Left renal pelvis (tissue), 4 donors: ENCODE results near the gene SYT5. TPM values are rescaled to one million over a fixed set of nuclear protein-coding genes. Genes with fewer than 3 reads are reported as not detected.

Source experiments
- DNase-seq, 4 donors: peaks; one replicate each; pipeline ENCODE4 v3.0.0-alpha.2; 2013; ENCODE audit warnings: low read depth in 4 of 4, low spot score in 3 of 4
- polyA plus RNA-seq, 4 donors: library from polyadenylated mRNA; unstranded; fragments of 120-200 nt; gene quantifications; one replicate each; pipeline ENCODE4 v1.2.1, GENCODE V29; 2013; ENCODE audit not compliant: insufficient read length in 4 of 4

SYT5 gene
- polyA plus RNA-seq, 4 donors = 0.09 to 0.52 (median 0.29) TPM

GRCh38 chr19:55149078-55150003 lies 30.7 kb downstream of the SYT5 start, which contains the start of gene TNNT1:
TSS of gene TNNT1 (minus strand) at chr19:55149206. CDS start at chr19:55147157, 2,049 bp downstream.
- DNase-seq = no peak

- no peak for DNase-seq
Observed at GRCh38 chr19:55147545-55148251, 32.4 kb downstream of the SYT5 start.

GRCh38 chr19:55146705-55147273 lies 33.3 kb downstream of the SYT5 start:
- no peak for DNase-seq

- DNase-seq = no peak
Observed at GRCh38 chr19:55146078-55146704, 33.9 kb downstream of the SYT5 start.

- no peak for DNase-seq
Observed at GRCh38 chr19:55145232-55145631, 34.9 kb downstream of the SYT5 start.

- no peak for DNase-seq
Observed at GRCh38 chr19:55141696-55142095, 38.4 kb downstream of the SYT5 start.

GRCh38 chr19:55137915-55138314 lies 42.2 kb downstream of the SYT5 start:
- DNase-seq = no peak

GRCh38 chr19:55136399-55137102 lies 43.5 kb downstream of the SYT5 start:
- DNase-seq = no peak

- no peak for DNase-seq
Observed at GRCh38 chr19:55134736-55135135, 45.4 kb downstream of the SYT5 start.

GRCh38 chr19:55133639-55134444 lies 46.2 kb downstream of the SYT5 start:
- DNase-seq = no peak

GRCh38 chr19:55132453-55133129 lies 47.5 kb downstream of the SYT5 start:
- DNase-seq = no peak

- DNase-seq = no peak
Observed at GRCh38 chr19:55131421-55131820, 48.7 kb downstream of the SYT5 start.

Other genes starting within 250 kb of the SYT5 start
- gene NLRP7, start 232.8 kb downstream of the SYT5 start, polyA plus RNA-seq = not detected
- gene NLRP2, start 213.9 kb downstream of the SYT5 start, polyA plus RNA-seq = 10 to 100 TPM in 3 of 4 donors, 1 to 10 TPM in 1; 5.0 to 26.4 (median 14.7) TPM
- gene GP6, start 142.0 kb downstream of the SYT5 start, polyA plus RNA-seq = under 1 TPM; 0.39 to 0.72 (median 0.51) TPM
- gene RDH13, start 117.1 kb downstream of the SYT5 start, polyA plus RNA-seq = 10 to 100 TPM in 3 of 4 donors, 1 to 10 TPM in 1; 9.2 to 25.8 (median 18.7) TPM
- gene EPS8L1, start 104.4 kb downstream of the SYT5 start, polyA plus RNA-seq = 10 to 100 TPM in 3 of 4 donors, 1 to 10 TPM in 1; 1.5 to 92.9 (median 53.5) TPM
- gene PPP1R12C, start 62.7 kb downstream of the SYT5 start, polyA plus RNA-seq = 100 to 1,000 TPM in 1 of 4 donors, 10 to 100 TPM in 3; 56.8 to 120 (median 69.6) TPM
- 1 to 10 TPM; 4.2 to 9.9 (median 5.7) TPM for gene TNNT1, start 31.1 kb downstream of the SYT5 start, polyA plus RNA-seq
- gene TNNI3, start 22.6 kb downstream of the SYT5 start, polyA plus RNA-seq = 1 to 10 TPM in 3 of 4 donors, under 1 TPM in 1; 0.57 to 5.4 (median 4.5) TPM
- 10 to 100 TPM in 1 of 4 donors, 1 to 10 TPM in 3; 2.0 to 10.4 (median 7.7) TPM for gene DNAAF3, start 13.7 kb downstream of the SYT5 start, polyA plus RNA-seq
- 1 to 10 TPM in 1 of 4 donors, under 1 TPM in 3; 0.11 to 2.8 (median 0.26) TPM for gene PTPRH, start 29.2 kb upstream of the SYT5 start, polyA plus RNA-seq
- 1 to 10 TPM; 2.1 to 5.7 (median 4.0) TPM for gene TMEM86B, start 48.5 kb upstream of the SYT5 start, polyA plus RNA-seq
- gene PPP6R1, start 78.7 kb upstream of the SYT5 start, polyA plus RNA-seq = 10 to 100 TPM; 30.0 to 58.5 (median 41.8) TPM
- gene HSPBP1, start 99.8 kb upstream of the SYT5 start, polyA plus RNA-seq = 10 to 100 TPM; 20.7 to 46.5 (median 25.4) TPM
- gene BRSK1, start 103.7 kb upstream of the SYT5 start, polyA plus RNA-seq = 10 to 100 TPM; 12.8 to 20.6 (median 15.5) TPM
- gene TMEM150B, start 145.1 kb upstream of the SYT5 start, polyA plus RNA-seq = 1 to 10 TPM in 2 of 4 donors, under 1 TPM in 2; 0.80 to 2.0 (median 1.0) TPM
- 10 to 100 TPM; 13.3 to 33.5 (median 17.0) TPM for gene KMT5C, start 159.6 kb upstream of the SYT5 start, polyA plus RNA-seq
- gene COX6B2, start 174.4 kb upstream of the SYT5 start, polyA plus RNA-seq = 1 to 10 TPM in 2 of 4 donors, under 1 TPM in 2; 0.49 to 1.5 (median 0.83) TPM
- gene GARIN5B, start 183.0 kb upstream of the SYT5 start, polyA plus RNA-seq = under 1 TPM; 0.13 to 0.31 (median 0.17) TPM
- 1 to 10 TPM in 2 of 4 donors, under 1 TPM in 2; 0.79 to 1.7 (median 1.1) TPM for gene IL11, start 190.2 kb upstream of the SYT5 start, polyA plus RNA-seq
- under 1 TPM in 2 of 4 donors, not detected in 2; 0.72 to 0.76 TPM for gene TMEM190, start 196.5 kb upstream of the SYT5 start, polyA plus RNA-seq
- 1 to 10 TPM in 1 of 4 donors, under 1 TPM in 3; 0.31 to 2.2 (median 0.49) TPM for gene TMEM238, start 204.0 kb upstream of the SYT5 start, polyA plus RNA-seq
- gene RPL28, start 205.6 kb upstream of the SYT5 start, polyA plus RNA-seq = 1,000 to 10,000 TPM in 2 of 4 donors, 100 to 1,000 TPM in 2; 965 to 1,435 (median 1,000) TPM
- 10 to 100 TPM; 42.3 to 56.0 (median 48.8) TPM for gene UBE2S, start 227.5 kb upstream of the SYT5 start, polyA plus RNA-seq